Activated T-helper 17 cell treated with anti-CD3 and anti-CD28 coated beads, Interleukin-2, amount 50 U/mL, for 72 hours (primary cell): ENCODE results near the gene PJA2. TPM values are rescaled to one million over a fixed set of nuclear protein-coding genes. Genes with fewer than 3 reads are reported as not detected.
"Not testable (repeated sequence)": the region's sequence is repeated elsewhere in the genome, so short reads cannot be mapped to it uniquely, and the experiment has no call there.

Experiments used
- ATAC-seq: fragments of 150-1000 bp; cut with Tn5 transposase; replicated peaks from 2 replicates; pipeline ENCODE4 v1.10.0; 2021; ENCODE audit warnings: mild to moderate bottlenecking, moderate library complexity
- H3K27ac Mint-ChIP-seq: one replicate; pipeline ENCODE4 v1.8.0; 2022; ENCODE audit warnings: mixed read lengths
- H3K27me3 Mint-ChIP-seq: one replicate; pipeline ENCODE4 v1.8.0; 2022; ENCODE audit warnings: mixed read lengths
- H3K36me3 Mint-ChIP-seq: one replicate; pipeline ENCODE4 v1.8.0; 2022; ENCODE audit warnings: low read depth, mild to moderate bottlenecking, mixed read lengths
- H3K4me1 Mint-ChIP-seq: one replicate; pipeline ENCODE4 v1.8.0; 2022; ENCODE audit warnings: mixed read lengths
- H3K4me3 Mint-ChIP-seq: one replicate; pipeline ENCODE4 v1.8.0; 2022; ENCODE audit warnings: mild to moderate bottlenecking, mixed read lengths
- H3K9me3 Mint-ChIP-seq: one replicate; pipeline ENCODE4 v1.8.0; 2022; ENCODE audit warnings: mixed read lengths
- total RNA-seq, 2 donors: library from RNA; stranded (reverse); gene quantifications; one replicate each; pipeline ENCODE4 v1.2.3, GENCODE V29; 2022

Gene PJA2
- total RNA-seq, 2 donors from 2014 or later = 53.9 to 91.0 TPM

DNA sequence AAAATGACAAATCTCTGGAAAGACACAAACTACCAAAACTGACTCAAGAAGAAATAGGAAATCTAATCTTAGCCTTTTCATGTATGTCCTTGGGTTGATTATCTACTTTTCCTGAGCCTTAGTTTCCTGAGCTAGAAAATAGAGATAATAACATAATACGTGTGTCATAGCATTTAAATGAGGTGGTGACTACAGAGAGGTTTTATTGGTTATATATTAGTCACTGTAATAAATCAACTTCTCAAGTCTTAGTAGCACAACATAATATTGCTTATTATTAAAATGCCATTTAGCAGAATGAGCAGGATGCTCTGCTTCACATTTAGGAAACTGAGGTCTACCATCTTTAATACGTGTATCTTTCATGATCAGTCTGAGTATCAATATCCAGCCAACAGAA lies 7.1 kb upstream of the PJA2 start:
- Mint-ChIP-seq H3K9me3 (peaks cover 9% of the 10 kb centered on the region), H3K4me3 (no peak overlapping the region), H3K27me3 (no peaks in the 10 kb centered on the region), H3K27ac (no peak overlapping the region), H3K4me1 (peaks cover 5% of the 10 kb centered on the region), H3K36me3 (no peaks in the 10 kb centered on the region)
- ATAC-seq = no peak

- not testable (repeated sequence) for H3K36me3 Mint-ChIP-seq, H3K4me3 Mint-ChIP-seq, H3K9me3 Mint-ChIP-seq, H3K4me1 Mint-ChIP-seq, ATAC-seq, H3K27me3 Mint-ChIP-seq
- peak overlapping the region; percentile 21 for H3K27ac Mint-ChIP-seq
Observed at GRCh38 chr5:109413921-109414461, 4.2 kb upstream of the PJA2 start.

- peaks cover 9% of the 10 kb centered on the region for H3K9me3 Mint-ChIP-seq
- no peak for ATAC-seq
- H3K4me3 Mint-ChIP-seq = no peak overlapping the region
- H3K4me1 Mint-ChIP-seq = peaks cover 5% of the 10 kb centered on the region
- no peaks in the 10 kb centered on the region for H3K27me3 Mint-ChIP-seq
- H3K27ac Mint-ChIP-seq = peak overlapping the region; percentile 21
- H3K36me3 Mint-ChIP-seq = peaks cover 11% of the 10 kb centered on the region
Observed at GRCh38 chr5:109413458-109413857, 3.7 kb upstream of the PJA2 start.

GRCh38 chr5:109412981-109413402 lies 3.2 kb upstream of the PJA2 start:
- H3K36me3 Mint-ChIP-seq = peaks cover 16% of the 10 kb centered on the region
- ATAC-seq = no peak
- H3K4me1 Mint-ChIP-seq = peaks cover 5% of the 10 kb centered on the region
- H3K27me3 Mint-ChIP-seq = no peaks in the 10 kb centered on the region
- H3K4me3 Mint-ChIP-seq = no peak overlapping the region
- H3K27ac Mint-ChIP-seq = no peak overlapping the region
- H3K9me3 Mint-ChIP-seq = peaks cover 9% of the 10 kb centered on the region

DNA sequence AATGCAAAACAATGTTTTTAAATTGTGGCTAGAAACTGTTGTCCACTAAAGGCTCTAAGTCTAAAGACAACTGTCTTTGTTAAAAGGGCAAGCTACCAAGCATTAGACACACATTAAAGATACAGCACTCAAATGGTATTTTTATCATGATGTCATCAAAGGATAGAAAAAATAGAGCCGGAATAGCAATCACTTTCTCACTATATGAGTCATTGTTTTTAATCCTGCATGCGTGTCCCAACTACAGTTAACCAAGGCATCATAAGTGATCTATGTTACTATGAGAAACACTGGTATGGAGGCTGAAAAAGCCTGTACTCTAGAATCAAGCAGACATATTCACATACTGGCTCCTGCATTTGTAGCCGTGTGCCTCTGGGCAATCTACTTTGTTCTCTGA lies 1.9 kb upstream of the PJA2 start:
- peaks cover 30% of the 10 kb centered on the region for H3K36me3 Mint-ChIP-seq
- H3K4me1 Mint-ChIP-seq = peaks cover 14% of the 10 kb centered on the region
- peak overlapping the region; percentile 98 for H3K27ac Mint-ChIP-seq
- peaks cover 9% of the 10 kb centered on the region for H3K9me3 Mint-ChIP-seq
- no peaks in the 10 kb centered on the region for H3K27me3 Mint-ChIP-seq
- ATAC-seq = peak; percentile 4
- peak overlapping the region; percentile 97 for H3K4me3 Mint-ChIP-seq

DNA sequence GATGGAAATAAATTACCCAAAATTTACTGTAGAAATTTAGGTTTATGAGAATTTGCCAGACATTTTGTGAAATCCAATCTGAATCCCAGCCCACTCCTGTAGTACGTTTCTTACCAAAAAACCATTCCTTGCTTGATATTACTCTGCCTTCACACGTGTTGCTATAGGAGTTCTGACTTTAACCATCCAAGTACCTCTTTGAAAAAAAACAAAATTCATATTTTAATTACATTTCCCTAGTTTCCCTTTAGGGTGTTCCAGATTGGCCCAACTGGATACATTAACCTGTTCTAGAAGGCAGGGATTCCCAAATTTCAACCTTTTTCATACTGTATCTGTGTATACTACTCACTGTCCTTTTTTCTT lies 1.4 kb upstream of the PJA2 start:
- H3K27ac Mint-ChIP-seq = peak overlapping the region; percentile 98
- peaks cover 17% of the 10 kb centered on the region for H3K4me1 Mint-ChIP-seq
- peaks cover 9% of the 10 kb centered on the region for H3K9me3 Mint-ChIP-seq
- no peak for ATAC-seq
- peaks cover 35% of the 10 kb centered on the region for H3K36me3 Mint-ChIP-seq
- H3K27me3 Mint-ChIP-seq = no peaks in the 10 kb centered on the region
- peak overlapping the region; percentile 97 for H3K4me3 Mint-ChIP-seq

- H3K27me3 Mint-ChIP-seq = no peaks in the 10 kb centered on the region
- peaks cover 37% of the 10 kb centered on the region for H3K36me3 Mint-ChIP-seq
- peak overlapping the region; percentile 98 for H3K27ac Mint-ChIP-seq
- H3K9me3 Mint-ChIP-seq = peaks cover 5% of the 10 kb centered on the region
- H3K4me1 Mint-ChIP-seq = peaks cover 18% of the 10 kb centered on the region
- H3K4me3 Mint-ChIP-seq = peak overlapping the region; percentile 97
- ATAC-seq = peak; percentile 15
Observed at GRCh38 chr5:109410389-109411148, 795 bp upstream of the PJA2 start.

DNA sequence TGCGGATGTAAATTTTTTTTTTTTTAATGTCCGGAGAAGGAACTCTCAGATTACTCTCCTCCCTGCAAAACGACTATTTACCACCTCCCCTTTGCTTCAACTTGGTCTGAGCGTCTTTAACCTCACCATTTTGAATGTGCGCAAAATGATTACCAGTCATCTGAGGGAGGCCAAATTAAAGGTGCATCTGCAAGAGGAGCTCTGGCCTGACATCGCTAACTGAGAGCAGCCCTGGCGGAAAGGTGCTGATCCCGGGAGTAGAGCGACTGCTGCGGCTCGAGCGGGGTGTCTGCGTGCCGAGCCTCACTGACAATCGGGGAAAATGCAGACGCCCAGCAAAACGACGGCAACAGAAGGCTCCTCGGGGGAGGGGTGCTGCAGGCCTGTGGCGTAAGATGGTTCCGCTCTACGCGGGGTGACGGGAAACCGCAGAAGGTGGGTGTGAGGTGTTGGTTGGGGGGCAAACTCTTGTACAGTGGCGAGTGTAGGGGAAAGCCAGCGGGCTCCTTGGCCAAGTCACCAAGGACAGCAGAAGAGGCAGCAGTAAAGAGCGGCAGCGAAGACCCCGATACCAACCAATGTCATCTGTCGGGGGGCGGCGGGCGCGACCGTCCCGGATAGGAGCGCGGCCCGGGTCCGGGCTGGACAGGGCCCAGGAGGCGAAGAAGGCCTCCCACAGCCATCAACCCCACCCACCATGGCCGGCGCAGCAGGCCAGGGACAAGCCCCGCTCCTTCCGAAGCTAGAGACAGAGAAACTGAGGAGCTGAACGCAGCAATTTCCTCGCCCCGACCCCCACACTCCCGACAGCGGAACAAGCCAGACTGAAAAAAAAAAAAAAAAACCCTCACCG lies 557 bp downstream of the PJA2 start:
- no peaks in the 10 kb centered on the region for H3K27me3 Mint-ChIP-seq
- peak overlapping the region; percentile 98 for H3K27ac Mint-ChIP-seq
- H3K9me3 Mint-ChIP-seq = peaks cover 2% of the 10 kb centered on the region
- H3K36me3 Mint-ChIP-seq = peaks cover 44% of the 10 kb centered on the region
- ATAC-seq = peak; percentile 25
- peak overlapping the region; percentile 97 for H3K4me3 Mint-ChIP-seq
- peaks cover 20% of the 10 kb centered on the region for H3K4me1 Mint-ChIP-seq

DNA sequence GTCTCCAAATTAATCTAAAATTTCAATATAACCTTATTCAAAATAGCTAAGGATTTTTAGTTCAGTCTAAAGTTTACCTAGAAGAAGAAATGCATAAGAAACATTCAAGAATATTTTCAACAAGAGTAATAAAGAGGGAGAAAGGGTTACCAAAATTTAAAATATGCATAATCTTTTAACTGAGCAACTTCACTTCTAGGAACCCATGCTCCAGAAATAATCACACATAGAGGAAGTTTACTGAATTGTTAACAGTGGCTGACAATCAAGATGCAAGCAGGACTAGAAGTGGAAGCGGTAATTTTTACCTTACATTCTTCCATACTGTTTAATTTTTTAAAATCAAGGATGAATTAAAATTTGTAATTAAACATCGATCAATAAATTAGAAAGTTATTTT lies 1.9 kb downstream of the PJA2 start:
- peak overlapping the region; percentile 98 for H3K27ac Mint-ChIP-seq
- H3K27me3 Mint-ChIP-seq = no peaks in the 10 kb centered on the region
- H3K9me3 Mint-ChIP-seq = no peaks in the 10 kb centered on the region
- peaks cover 54% of the 10 kb centered on the region for H3K36me3 Mint-ChIP-seq
- H3K4me3 Mint-ChIP-seq = peak overlapping the region; percentile 97
- peaks cover 22% of the 10 kb centered on the region for H3K4me1 Mint-ChIP-seq
- no peak for ATAC-seq

GRCh38 chr5:109406719-109407118 lies 3.1 kb downstream of the PJA2 start:
- no peaks in the 10 kb centered on the region for H3K27me3 Mint-ChIP-seq
- no peak for ATAC-seq
- peaks cover 66% of the 10 kb centered on the region for H3K36me3 Mint-ChIP-seq
- H3K4me1 Mint-ChIP-seq = peaks cover 26% of the 10 kb centered on the region
- no peaks in the 10 kb centered on the region for H3K9me3 Mint-ChIP-seq
- peak overlapping the region; percentile 97 for H3K4me3 Mint-ChIP-seq
- H3K27ac Mint-ChIP-seq = peak overlapping the region; percentile 98

GRCh38 chr5:109404428-109404960 lies 5.3 kb downstream of the PJA2 start:
- peaks cover 35% of the 10 kb centered on the region for H3K4me1 Mint-ChIP-seq
- peaks cover 87% of the 10 kb centered on the region for H3K36me3 Mint-ChIP-seq
- ATAC-seq = no peak
- H3K4me3 Mint-ChIP-seq = no peak overlapping the region
- no peak overlapping the region for H3K27ac Mint-ChIP-seq
- H3K9me3 Mint-ChIP-seq = no peaks in the 10 kb centered on the region
- H3K27me3 Mint-ChIP-seq = no peaks in the 10 kb centered on the region

DNA sequence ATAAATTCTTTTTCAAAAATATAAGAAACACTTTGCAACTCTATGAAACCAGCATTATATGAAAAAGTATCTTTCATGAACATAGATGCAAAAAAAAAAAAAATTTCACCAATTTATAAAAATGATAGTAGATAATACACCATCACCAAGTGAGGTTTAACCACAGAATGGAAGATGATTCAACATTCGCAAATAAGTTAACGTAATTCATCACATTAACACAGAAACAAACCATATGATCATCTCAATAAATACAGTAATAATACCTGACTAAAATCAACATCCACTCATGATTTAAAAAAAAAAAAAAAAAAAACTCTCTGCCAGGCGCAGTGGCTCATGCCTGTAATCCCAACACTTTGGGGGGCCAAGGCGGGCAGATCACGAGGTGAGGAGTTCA lies 6.3 kb downstream of the PJA2 start:
- Mint-ChIP-seq H3K27ac (no peak overlapping the region), H3K27me3 (no peaks in the 10 kb centered on the region), H3K36me3 (peaks cover 83% of the 10 kb centered on the region), H3K4me1 (peaks cover 39% of the 10 kb centered on the region), H3K4me3 (peak overlapping the region; percentile 46), H3K9me3 (no peaks in the 10 kb centered on the region)
- no peak for ATAC-seq

GRCh38 chr5:109399092-109399759 lies 10.5 kb downstream of the PJA2 start:
- H3K36me3 Mint-ChIP-seq = peaks cover 58% of the 10 kb centered on the region
- H3K4me1 Mint-ChIP-seq = peaks cover 22% of the 10 kb centered on the region
- ATAC-seq = no peak
- H3K9me3 Mint-ChIP-seq = no peaks in the 10 kb centered on the region
- H3K27ac Mint-ChIP-seq = no peak overlapping the region
- peak overlapping the region; percentile 14 for H3K4me3 Mint-ChIP-seq
- H3K27me3 Mint-ChIP-seq = no peaks in the 10 kb centered on the region

- Mint-ChIP-seq H3K4me1 (peaks cover 18% of the 10 kb centered on the region), H3K4me3 (no peak overlapping the region), H3K27me3 (no peaks in the 10 kb centered on the region), H3K9me3 (no peaks in the 10 kb centered on the region), H3K36me3 (peaks cover 58% of the 10 kb centered on the region), H3K27ac (no peak overlapping the region)
- no peak for ATAC-seq
Observed at GRCh38 chr5:109396965-109397364, 12.8 kb downstream of the PJA2 start.
